ENCODE results near the gene TRIM46. TPM values are rescaled to one million over a fixed set of nuclear protein-coding genes. Genes with fewer than 3 reads are reported as not detected.

TRIM46 gene
- total and polyA plus RNA-seq, 9 of the 15 experiments (the other 6 are each of a cell fraction or from before 2014, with no cell fraction given), result 0.05 to 0.60 (median 0.16) TPM; not detected in 3

- TF ChIP-seq RBBP5 (IDR thresholded peaks at IDR 0.05; ENCODE audit: borderline replicate concordance, insufficient read depth, low read length, poor library complexity, severe bottlenecking) (peak; percentile 17), ARID3B (CRISPR knock-in tag; IDR thresholded peaks at IDR 0.05; ENCODE audit: borderline replicate concordance) (no peak), CREB1 (IDR thresholded peaks at IDR 0.05) (no peak), CREB1 (CRISPR knock-in tag; IDR thresholded peaks at IDR 0.05) (no peak), ZNF584 (CRISPR knock-in tag; IDR thresholded peaks at IDR 0.05; ENCODE audit: low read depth) (no peak), POLR2H (tag; IDR thresholded peaks at IDR 0.05; ENCODE audit: low read depth) (no peak), HMGN3 (IDR thresholded peaks at IDR 0.05; ENCODE audit: borderline replicate concordance, extremely low read depth, insufficient read length, low read depth, low read length) (peak; percentile 8), LARP7 (IDR thresholded peaks at IDR 0.05) (no peak), NR2C1 (IDR thresholded peaks at IDR 0.05) (no peak), NR2C1 (tag; IDR thresholded peaks at IDR 0.05) (no peak), RBM17 (IDR thresholded peaks at IDR 0.05; ENCODE audit: borderline replicate concordance, low read depth, low read length) (no peak), PYGO2 (tag; IDR thresholded peaks at IDR 0.05) (no peak), ZBTB34 (CRISPR knock-in tag; IDR thresholded peaks at IDR 0.05) (no peak), ZSCAN32 (CRISPR knock-in tag; IDR thresholded peaks at IDR 0.05) (no peak), ZNF224 (CRISPR knock-in tag; IDR thresholded peaks at IDR 0.05) (no peak), CBFA2T2 (conservative IDR thresholded peaks at IDR 0.05) (no peak), ZNF511 (CRISPR knock-in tag; IDR thresholded peaks at IDR 0.05) (no peak), SMARCC2 (IDR thresholded peaks at IDR 0.05; ENCODE audit: low read depth) (no peak), MNT (conservative IDR thresholded peaks at IDR 0.05) (peak in 1 of 2 experiments; percentile 27; a peak in 1 of 4 replicates), NRF1 (conservative IDR thresholded peaks at IDR 0.05 in 1 of 2, IDR thresholded peaks at IDR 0.05 in 1 of 2) (0 out of 4 replicates have a peak, but pooled peaks of 1 of the 2 experiments have one; percentile 34), ZNF512 (tag; IDR thresholded peaks at IDR 0.05) (no peak), POLR2G (IDR thresholded peaks at IDR 0.05; ENCODE audit: low read depth, low read length) (0 out of 2 replicates have a peak, but pooled peaks have one; percentile 29)
Measured at GRCh38 chr1:155125946-155126555, 47.6 kb upstream of the TRIM46 start (continued).
